ENCODE data around the gene TBC1D14. TPM values are rescaled to one million over a fixed set of nuclear protein-coding genes. Genes with fewer than 3 reads are reported as not detected.

The TBC1D14 gene
- total and polyA plus RNA-seq, 3 donors from 2014 or later, result 78.0 to 98.8 (median 87.6) TPM

GRCh38 chr4:6907658-6908191 is 1.9 kb upstream of the TBC1D14 start:
- Histone ChIP-seq H3K36me3 (ENCODE audit: low read depth, missing control alignments) (no peaks in the 10 kb centered on the region), H3K4me1 (peaks cover 15% of the 10 kb centered on the region), H3K9me3 (no peaks in the 10 kb centered on the region), H3K4me3 (peak overlapping the region in 1 of 2 donors; percentile 79), H3K27me3 (no peaks in the 10 kb centered on the region), H3K27ac (no peak overlapping the region)
- intact Hi-C loops (cut with DNase I; ENCODE audit: low total_unique reads), result loop anchor here (5.0 kb wide), 1 partner anchor 80 kb away; no protein-coding TSS in a partner anchor
- TF ChIP-seq CTCF (IDR thresholded peaks at IDR 0.05) (peak in 2 of 3 experiments; percentile 20 to 21), POLR2A (IDR thresholded peaks at IDR 0.05) (no peak)
- peak; percentile 60 for DNase-seq
- 32 to 34% methylated on average over 22 of the region's 22 CpGs for WGBS, 2 donors

GRCh38 chr4:6908432-6909112 is 1.1 kb upstream of the TBC1D14 start:
- H3K4me1 ChIP-seq, result peaks cover 15% of the 10 kb centered on the region
- no peaks in the 10 kb centered on the region for H3K36me3 ChIP-seq (ENCODE audit: low read depth, missing control alignments)
- peak overlapping the region; percentile 96 to 99 for H3K27ac ChIP-seq
- no peaks in the 10 kb centered on the region for H3K27me3 ChIP-seq
- no peak for TF ChIP-seq POLR2A (IDR thresholded peaks at IDR 0.05)
- no peak for TF ChIP-seq CTCF (IDR thresholded peaks at IDR 0.05)
- no peak for DNase-seq
- whole genome bisulfite sequencing, 2 donors, result 11 to 26% methylated on average over 5 to 15 of the region's 15 CpGs
- no peaks in the 10 kb centered on the region for H3K9me3 ChIP-seq
- intact Hi-C loops (cut with DNase I; ENCODE audit: low total_unique reads), result loop anchor here (5.0 kb wide), 1 partner anchor 79 kb away; no protein-coding TSS in a partner anchor
- H3K4me3 ChIP-seq, result peak overlapping the region; percentile 79

GRCh38 chr4:6909970-6910339 is 329 bp downstream of the TBC1D14 start:
- peaks cover 15% of the 10 kb centered on the region for H3K4me1 ChIP-seq
- no peak for TF ChIP-seq POLR2A (IDR thresholded peaks at IDR 0.05)
- TF ChIP-seq CTCF (IDR thresholded peaks at IDR 0.05), result no peak
- no peak for DNase-seq
- no peaks in the 10 kb centered on the region for H3K36me3 ChIP-seq (ENCODE audit: low read depth, missing control alignments)
- no peaks in the 10 kb centered on the region for H3K9me3 ChIP-seq
- H3K4me3 ChIP-seq, result peak overlapping the region; percentile 79
- H3K27me3 ChIP-seq, result no peaks in the 10 kb centered on the region
- WGBS, 2 donors, result 1% methylated on average over 57 of the region's 58 CpGs; no CpG with 5 or more reads in 1 of the 2 donors
- peak overlapping the region; percentile 35 to 99 for H3K27ac ChIP-seq
- intact Hi-C loops (cut with DNase I; ENCODE audit: low total_unique reads), result loop anchor here (5.0 kb wide), 1 partner anchor 77 kb away; no protein-coding TSS in a partner anchor

- Histone ChIP-seq H3K9me3 (no peaks in the 10 kb centered on the region), H3K27ac (peak overlapping the region; percentile 35 to 99), H3K36me3 (ENCODE audit: low read depth, missing control alignments) (no peaks in the 10 kb centered on the region), H3K4me1 (peaks cover 15% of the 10 kb centered on the region), H3K4me3 (peak overlapping the region; percentile 79), H3K27me3 (no peaks in the 10 kb centered on the region)
- WGBS, 2 donors, result 11 to 13% methylated on average over 25 to 31 of the region's 31 CpGs
- peak; percentile 34 for DNase-seq
- no peak for TF ChIP-seq CTCF (IDR thresholded peaks at IDR 0.05)
- TF ChIP-seq POLR2A (IDR thresholded peaks at IDR 0.05), result no peak
- intact Hi-C loops (cut with DNase I; ENCODE audit: low total_unique reads), result no loop called here
Observed at GRCh38 chr4:6910340-6910959, 824 bp downstream of the TBC1D14 start.

All from testis (tissue), 3 donors.